ENCODE data around the gene SRRM3. TPM values are rescaled to one million over a fixed set of nuclear protein-coding genes. Genes with fewer than 3 reads are reported as not detected.

Gene SRRM3
- total RNA-seq, 1 donor from 2014 or later = 1.6 TPM

Other genes starting within 250 kb of the SRRM3 start
- 69.1 TPM for gene TMEM120A, start 207.3 kb upstream of the SRRM3 start, total RNA-seq
- 28.4 TPM for gene STYXL1, start 153.9 kb upstream of the SRRM3 start, total RNA-seq
- 135 TPM for gene MDH2, start 153.8 kb upstream of the SRRM3 start, total RNA-seq
- gene HSPB1, start 100.8 kb downstream of the SRRM3 start, total RNA-seq = 1,198 TPM
- 95.4 TPM for gene YWHAG, start 157.1 kb downstream of the SRRM3 start, total RNA-seq
- 0.40 TPM for gene SSC4D, start 207.8 kb downstream of the SRRM3 start, total RNA-seq
- 5.6 TPM for gene ZP3, start 223.1 kb downstream of the SRRM3 start, total RNA-seq

All from mucosa of gallbladder (tissue), 1 donor.